IPS-18a (cell line): ENCODE results near the gene BTNL2.
A peak's percentile ranks its signal among the peaks of the same experiment; 100 is the strongest.
"Not testable (repeated sequence)": the region's sequence is repeated elsewhere in the genome, so short reads cannot be mapped to it uniquely, and the experiment has no call there.

Source experiments
- H3K27ac ChIP-seq: one replicate; pipeline ENCODE4 v1.5.1; 2013; ENCODE audit warnings: low read length
- H3K27me3 ChIP-seq: one replicate; pipeline ENCODE4 v1.6.1; 2013; ENCODE audit warnings: mild to moderate bottlenecking, low read length; ENCODE audit not compliant: control insufficient read depth, insufficient read depth
- H3K36me3 ChIP-seq: one replicate; pipeline ENCODE4 v1.6.1; 2013; ENCODE audit warnings: low read depth, low read length; ENCODE audit not compliant: control insufficient read depth
- H3K4me1 ChIP-seq: one replicate; pipeline ENCODE4 v1.6.1; 2013; ENCODE audit warnings: low read depth, low read length; ENCODE audit not compliant: control insufficient read depth
- H3K4me3 ChIP-seq: one replicate; pipeline ENCODE4 v1.5.1; 2013; ENCODE audit warnings: low read length
- H3K9ac ChIP-seq: one replicate; pipeline ENCODE4 v1.6.1; 2013; ENCODE audit warnings: mild to moderate bottlenecking, low read length, moderate library complexity
- H3K9me3 ChIP-seq: one replicate; pipeline ENCODE4 v1.6.1; 2013; ENCODE audit warnings: low read depth, low read length; ENCODE audit not compliant: control insufficient read depth

The BTNL2 gene

GRCh38 chr6:32436186-32436585, 29.2 kb upstream of the BTNL2 start:
- Histone ChIP-seq H3K9me3 (no peaks in the 10 kb centered on the region), H3K4me3 (no peak overlapping the region), H3K36me3 (no peaks in the 10 kb centered on the region), H3K9ac (no peak overlapping the region), H3K27me3 (no peaks in the 10 kb centered on the region), H3K4me1 (no peaks in the 10 kb centered on the region), H3K27ac (no peak overlapping the region)

DNA sequence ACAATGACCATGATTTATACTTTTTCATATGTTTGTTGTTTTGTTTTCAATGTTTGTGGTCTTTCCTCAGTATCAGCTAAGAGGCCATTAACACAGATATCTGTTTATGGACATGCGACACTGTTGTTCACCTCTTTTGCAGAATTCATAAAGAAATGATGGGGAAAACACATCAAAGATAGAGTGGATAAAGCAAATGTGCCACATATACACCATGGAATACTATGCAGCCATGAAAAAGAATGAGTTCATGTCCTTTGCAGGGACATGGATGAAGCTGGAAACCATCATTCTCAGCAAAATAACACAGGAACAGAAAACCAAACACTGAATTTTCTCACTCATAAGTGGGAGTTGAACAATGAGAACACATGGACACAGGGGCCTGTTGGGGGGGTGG, 27.0 kb upstream of the BTNL2 start:
- not testable (repeated sequence) for H3K9me3 ChIP-seq, H3K4me1 ChIP-seq, H3K27ac ChIP-seq, H3K4me3 ChIP-seq, H3K27me3 ChIP-seq, H3K36me3 ChIP-seq, H3K9ac ChIP-seq

DNA sequence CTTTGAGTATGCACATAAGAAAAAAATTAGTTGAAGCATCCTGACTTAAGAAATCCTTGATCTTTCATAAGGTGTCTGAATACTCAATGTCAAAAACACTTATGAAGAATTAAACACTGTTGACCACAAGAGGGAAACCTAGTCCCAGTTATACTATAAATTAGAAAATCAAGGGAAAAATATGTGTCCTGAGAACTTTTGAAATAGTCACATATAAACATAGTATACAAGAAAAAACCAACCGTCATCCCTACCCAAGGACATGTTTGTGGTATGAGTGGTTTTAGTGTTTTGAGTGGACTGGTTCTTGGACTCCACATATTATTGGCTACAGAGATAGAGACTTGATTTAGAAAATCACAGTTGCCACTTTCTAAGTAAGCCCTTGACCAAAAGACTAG, 25.1 kb upstream of the BTNL2 start:
- H3K9me3 ChIP-seq = no peaks in the 10 kb centered on the region
- no peaks in the 10 kb centered on the region for H3K27me3 ChIP-seq
- H3K27ac ChIP-seq = no peak overlapping the region
- H3K9ac ChIP-seq = no peak overlapping the region
- H3K4me3 ChIP-seq = no peak overlapping the region
- no peaks in the 10 kb centered on the region for H3K36me3 ChIP-seq
- H3K4me1 ChIP-seq = no peaks in the 10 kb centered on the region

DNA sequence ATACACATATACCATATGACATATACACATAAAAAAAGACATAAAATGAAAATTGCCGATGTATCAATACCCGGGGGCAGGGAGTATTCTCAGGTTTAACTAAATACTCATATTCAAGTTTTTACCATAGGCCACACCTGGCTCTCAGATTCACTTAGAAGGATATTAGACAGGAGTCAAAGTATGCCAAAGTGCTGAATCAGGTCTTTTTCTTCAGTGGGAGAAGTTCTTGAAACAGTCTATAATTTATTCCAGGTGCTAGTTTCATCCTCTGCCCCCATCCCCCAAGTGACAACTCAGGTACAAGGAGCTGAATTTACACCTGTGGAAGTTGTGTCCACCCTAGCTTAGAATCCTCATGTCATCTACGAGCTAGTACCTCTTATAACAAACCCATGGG, 24.2 kb upstream of the BTNL2 start:
- no peak overlapping the region for H3K4me3 ChIP-seq
- no peaks in the 10 kb centered on the region for H3K36me3 ChIP-seq
- H3K4me1 ChIP-seq = no peaks in the 10 kb centered on the region
- H3K27me3 ChIP-seq = no peaks in the 10 kb centered on the region
- H3K27ac ChIP-seq = no peak overlapping the region
- H3K9me3 ChIP-seq = no peaks in the 10 kb centered on the region
- H3K9ac ChIP-seq = no peak overlapping the region

DNA sequence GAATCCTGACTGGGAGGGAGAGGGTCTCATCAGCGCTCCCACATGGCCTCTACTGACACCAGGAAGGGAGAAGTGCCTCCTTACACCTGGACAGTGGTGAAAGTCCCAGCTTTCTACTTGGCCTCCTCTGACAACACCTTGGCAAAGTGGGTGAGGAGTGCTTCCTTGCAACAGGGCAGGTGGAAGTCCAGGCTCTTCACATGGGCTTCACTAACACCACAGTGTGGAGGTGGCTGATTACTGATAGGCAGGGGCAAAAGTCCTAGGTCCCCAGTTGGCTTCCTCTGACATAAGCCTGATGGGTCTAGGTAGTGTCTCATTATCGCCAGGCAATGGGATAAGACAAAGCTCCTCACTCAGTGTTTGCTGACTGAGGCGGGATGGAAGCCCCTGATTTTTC, 23.2 kb upstream of the BTNL2 start:
- H3K27ac ChIP-seq = no peak overlapping the region
- no peaks in the 10 kb centered on the region for H3K27me3 ChIP-seq
- H3K36me3 ChIP-seq = no peaks in the 10 kb centered on the region
- H3K4me3 ChIP-seq = no peak overlapping the region
- H3K9ac ChIP-seq = no peak overlapping the region
- no peaks in the 10 kb centered on the region for H3K9me3 ChIP-seq
- H3K4me1 ChIP-seq = no peaks in the 10 kb centered on the region

- H3K4me1 ChIP-seq = no peaks in the 10 kb centered on the region
- H3K9me3 ChIP-seq = no peaks in the 10 kb centered on the region
- no peak overlapping the region for H3K4me3 ChIP-seq
- no peaks in the 10 kb centered on the region for H3K27me3 ChIP-seq
- H3K27ac ChIP-seq = no peak overlapping the region
- H3K9ac ChIP-seq = no peak overlapping the region
- no peaks in the 10 kb centered on the region for H3K36me3 ChIP-seq
These were observed 21.0 kb upstream of the BTNL2 start for GRCh38 chr6:32427934-32428474.

DNA sequence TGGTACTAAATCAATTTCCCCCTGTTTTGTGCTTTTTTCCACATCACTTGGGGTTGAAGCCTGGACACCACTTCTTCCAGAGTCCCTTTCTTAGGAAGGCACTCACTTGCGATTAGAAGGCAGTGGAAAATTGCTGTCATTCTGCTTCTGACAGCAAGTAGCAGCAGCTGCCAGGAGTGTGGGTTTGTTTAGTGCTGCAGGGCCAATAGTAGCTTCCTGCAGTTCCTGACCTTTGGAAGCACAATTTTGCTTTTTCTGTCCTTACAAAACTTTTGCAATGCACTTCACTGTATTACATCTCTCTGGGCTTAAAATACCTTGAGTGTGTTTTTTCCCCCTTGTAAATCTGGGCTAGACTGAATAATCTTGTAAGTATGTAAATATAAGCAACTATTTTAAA, 20.2 kb upstream of the BTNL2 start:
- Histone ChIP-seq H3K4me1 (no peaks in the 10 kb centered on the region), H3K9ac (no peak overlapping the region), H3K36me3 (no peaks in the 10 kb centered on the region), H3K9me3 (no peaks in the 10 kb centered on the region), H3K27me3 (no peaks in the 10 kb centered on the region), H3K4me3 (no peak overlapping the region), H3K27ac (no peak overlapping the region)

DNA sequence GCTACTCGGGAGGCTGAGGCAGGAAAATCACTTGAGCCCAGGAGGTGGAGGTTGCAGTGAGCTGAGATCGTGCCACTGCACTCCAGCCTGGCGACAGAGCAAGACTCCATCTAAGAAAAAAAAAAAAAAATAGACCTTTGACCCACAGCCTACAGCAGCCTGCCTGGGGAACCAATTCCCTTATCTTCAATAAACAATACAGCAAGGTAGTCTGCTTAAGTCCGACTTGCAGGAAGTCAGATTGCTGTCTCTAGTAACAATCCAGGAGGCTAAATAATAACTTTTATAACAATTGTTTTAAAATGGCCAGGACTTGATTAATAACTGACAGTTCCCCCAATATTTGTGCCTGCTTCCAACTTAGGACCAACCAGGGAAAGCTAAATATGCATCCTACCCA, 19.4 kb upstream of the BTNL2 start:
- Histone ChIP-seq H3K9ac (no peak overlapping the region), H3K36me3 (no peaks in the 10 kb centered on the region), H3K27me3 (no peaks in the 10 kb centered on the region), H3K9me3 (no peaks in the 10 kb centered on the region), H3K27ac (no peak overlapping the region), H3K4me3 (no peak overlapping the region), H3K4me1 (no peaks in the 10 kb centered on the region)

DNA sequence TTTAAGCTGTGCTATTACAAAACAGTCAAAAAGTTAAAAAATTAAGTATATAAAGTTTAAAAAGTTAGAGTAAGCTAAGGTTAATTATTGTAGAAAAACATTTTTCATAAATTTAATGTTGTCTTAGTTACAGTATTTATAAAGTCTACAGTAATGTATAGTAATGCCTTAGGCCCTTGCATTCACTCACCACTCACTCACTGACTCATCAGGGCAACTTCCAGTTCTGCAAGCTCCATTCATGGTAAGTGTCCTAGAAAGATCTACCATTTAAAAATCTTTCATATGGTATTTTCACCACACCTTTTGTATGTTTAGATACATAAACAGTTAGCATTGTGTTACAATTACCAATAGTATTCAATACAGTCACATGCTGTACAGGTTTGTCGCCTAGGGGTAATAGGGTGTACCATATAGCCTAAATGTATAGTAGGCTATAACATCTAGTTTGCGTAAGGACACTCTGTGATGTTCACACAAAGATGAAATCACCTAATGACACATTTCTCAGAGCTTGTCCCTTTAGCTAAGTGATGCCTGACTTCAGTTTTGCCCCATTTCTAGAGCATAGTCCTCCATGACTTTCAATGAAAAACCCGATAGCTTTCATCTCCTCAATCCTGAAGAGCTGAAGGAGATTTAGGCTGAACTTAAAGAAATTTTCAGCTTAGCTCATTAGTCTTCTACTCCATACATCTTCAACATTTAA, 17.8 kb upstream of the BTNL2 start:
- Histone ChIP-seq H3K4me1 (no peaks in the 10 kb centered on the region), H3K9me3 (no peaks in the 10 kb centered on the region), H3K9ac (no peak overlapping the region), H3K36me3 (no peaks in the 10 kb centered on the region), H3K27me3 (no peaks in the 10 kb centered on the region), H3K4me3 (no peak overlapping the region), H3K27ac (no peak overlapping the region)

GRCh38 chr6:32416036-32416435, 9.1 kb upstream of the BTNL2 start:
- Histone ChIP-seq H3K9ac (no peak overlapping the region), H3K27me3 (peaks cover 19% of the 10 kb centered on the region), H3K9me3 (no peaks in the 10 kb centered on the region), H3K4me3 (no peak overlapping the region), H3K4me1 (no peaks in the 10 kb centered on the region), H3K27ac (no peak overlapping the region), H3K36me3 (no peaks in the 10 kb centered on the region)

DNA sequence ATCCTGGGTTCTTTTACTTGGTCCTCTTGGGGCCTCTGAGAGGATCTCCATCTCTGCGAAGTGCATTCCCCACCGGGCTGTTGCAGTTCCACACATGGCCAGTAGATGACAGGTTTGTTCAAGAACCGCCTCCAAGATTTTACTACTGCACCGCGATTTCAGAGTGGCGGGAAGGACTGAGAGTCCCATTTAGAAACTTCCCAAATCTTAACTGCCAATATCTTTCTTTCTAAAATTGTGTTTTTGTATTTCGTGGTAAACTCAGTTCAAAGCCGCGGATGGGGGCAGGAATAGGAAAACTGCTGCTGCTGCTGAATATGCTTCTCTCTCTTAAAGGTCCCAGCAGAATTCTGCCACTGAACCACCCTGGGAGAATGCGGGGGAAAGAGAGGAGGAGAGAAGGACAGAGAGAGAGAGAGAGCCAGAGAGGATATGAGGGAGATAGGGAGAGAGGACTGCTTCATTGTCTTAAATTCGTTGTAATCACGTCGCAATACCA, 8.6 kb upstream of the BTNL2 start:
- H3K27ac ChIP-seq = no peak overlapping the region
- no peaks in the 10 kb centered on the region for H3K4me1 ChIP-seq
- no peak overlapping the region for H3K9ac ChIP-seq
- H3K4me3 ChIP-seq = peak overlapping the region; percentile 53
- H3K27me3 ChIP-seq = peaks cover 19% of the 10 kb centered on the region
- H3K36me3 ChIP-seq = no peaks in the 10 kb centered on the region
- no peaks in the 10 kb centered on the region for H3K9me3 ChIP-seq

DNA sequence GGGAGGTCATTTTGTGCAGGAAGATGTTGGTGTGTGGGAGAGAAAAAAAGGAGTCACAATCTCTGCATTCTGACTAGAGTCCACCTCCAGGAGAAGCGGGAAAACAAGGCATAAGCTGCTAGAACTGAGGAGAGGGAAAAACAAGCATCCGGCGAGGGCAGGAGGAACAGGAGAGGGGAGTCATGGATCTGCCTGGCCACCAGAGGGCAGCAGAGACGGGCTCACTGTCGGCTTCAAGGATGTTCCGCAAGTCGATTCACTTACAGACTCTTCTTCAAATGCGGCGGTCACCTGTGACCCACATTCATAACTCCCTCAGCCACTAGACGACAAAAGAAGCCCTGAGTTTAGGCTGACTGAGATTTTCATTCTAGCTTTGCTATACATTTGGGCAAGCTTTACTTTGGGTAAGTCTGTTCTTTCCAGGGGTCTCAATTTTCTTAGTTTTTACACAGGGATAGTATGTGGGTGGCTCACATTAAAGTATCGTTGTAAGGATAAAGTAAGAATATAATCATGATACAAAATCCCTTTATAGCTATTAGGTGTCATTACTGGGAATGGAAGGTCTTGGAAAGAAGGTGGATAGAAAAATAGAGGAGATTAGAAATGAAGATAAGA, 6.6 kb upstream of the BTNL2 start:
- Histone ChIP-seq H3K36me3 (no peaks in the 10 kb centered on the region), H3K4me1 (no peaks in the 10 kb centered on the region), H3K4me3 (no peak overlapping the region), H3K9ac (no peak overlapping the region), H3K27ac (no peak overlapping the region), H3K9me3 (no peaks in the 10 kb centered on the region), H3K27me3 (peaks cover 19% of the 10 kb centered on the region)
